ENCODE measurements around the gene SETD1B.

GRCh38 chr12:121875582-121875981 lies 71.8 kb downstream of the SETD1B start:
- no peak for TF ChIP-seq CTCF (IDR thresholded peaks at IDR 0.05; ENCODE audit: low read depth, low read length)
- no peak for TF ChIP-seq EZH2phosphoT487 (IDR thresholded peaks at IDR 0.05; ENCODE audit: low read depth)

All from OCI-LY3 (cell line).